HG03196 (cell line): ENCODE results near the gene IFFO2.
A peak's percentile ranks its signal among the peaks of the same experiment; 100 is the strongest.

Experiments used
- ATAC-seq: cut with Tn5 transposase; IDR thresholded peaks from one replicate; pipeline ENCODE4 v1.9.1; 2021; ENCODE audit not compliant: unreplicated experiment

IFFO2 gene

DNA sequence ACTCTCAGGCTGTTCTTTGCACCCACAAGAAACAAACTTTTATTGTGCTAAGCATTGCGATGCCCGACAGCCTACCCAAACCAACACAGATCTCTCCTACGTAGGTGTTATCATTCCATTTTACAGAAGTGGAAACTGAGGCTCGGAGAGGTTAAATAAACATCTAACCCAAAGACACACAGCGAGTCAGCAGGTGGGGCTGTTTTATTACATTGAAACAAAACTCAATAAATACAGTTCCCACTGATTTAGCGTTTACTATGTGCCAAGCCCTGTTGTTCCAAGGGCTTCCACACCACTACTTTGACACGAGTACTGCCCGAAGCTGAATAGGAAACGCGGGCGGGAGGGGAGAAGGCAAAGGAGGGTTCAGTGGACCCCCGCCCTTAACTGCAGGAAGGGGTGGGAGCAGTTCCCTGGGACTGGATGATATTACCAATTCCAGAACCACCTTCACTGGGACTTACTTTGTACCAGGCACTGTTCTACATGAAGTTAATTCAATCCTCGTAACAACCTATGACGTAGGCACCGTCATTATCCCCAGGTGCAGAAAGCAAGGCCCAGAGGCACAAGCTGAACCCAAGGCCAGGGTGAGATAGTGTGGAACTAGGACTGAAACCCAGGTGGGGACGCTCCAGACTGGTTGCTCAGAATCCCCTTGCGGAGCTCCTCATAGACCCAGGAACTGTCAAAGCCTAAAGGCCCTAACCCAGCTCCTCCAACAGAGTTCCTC, 34.8 kb downstream of the IFFO2 start:
- ATAC-seq: no peak

DNA sequence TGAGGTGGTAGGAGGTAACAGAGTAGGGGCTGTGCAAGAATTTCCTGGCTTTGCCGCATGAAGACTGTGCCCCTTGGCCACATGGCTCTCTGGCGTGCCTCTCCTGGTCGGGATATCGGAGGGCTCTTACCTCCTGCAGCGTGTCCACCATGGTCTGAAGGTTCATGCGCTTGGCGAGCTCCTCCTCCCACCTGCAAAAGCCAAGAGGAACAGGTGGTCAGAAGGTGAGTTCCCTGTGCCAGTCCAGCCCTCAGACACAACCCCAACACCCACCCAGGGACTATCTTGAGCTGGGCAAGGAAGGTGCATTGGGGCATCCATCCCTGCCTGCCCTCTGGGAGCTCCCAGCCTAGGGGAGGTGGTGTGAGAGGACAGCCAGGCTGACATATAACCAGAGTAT, 35.5 kb downstream of the IFFO2 start:
- no peak for ATAC-seq

DNA sequence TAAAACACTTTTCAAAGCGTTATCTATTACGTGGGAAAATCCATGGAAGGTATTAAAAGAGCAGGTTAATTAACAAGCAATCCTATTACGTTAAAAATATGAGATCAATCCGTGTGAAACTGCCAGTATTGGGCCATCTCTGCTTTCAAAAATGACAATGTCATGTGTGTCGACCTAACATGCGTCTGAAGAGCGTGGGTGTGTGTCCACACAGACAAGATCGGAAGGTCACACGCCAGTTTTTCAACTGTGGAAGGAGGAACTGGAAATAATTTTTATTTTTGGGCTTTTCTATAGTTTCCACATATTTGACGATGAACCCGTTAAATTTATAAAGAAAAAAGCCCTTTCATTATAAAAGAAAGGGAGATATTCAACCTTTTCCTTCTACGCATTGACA, 36.5 kb downstream of the IFFO2 start:
- no peak for ATAC-seq

DNA sequence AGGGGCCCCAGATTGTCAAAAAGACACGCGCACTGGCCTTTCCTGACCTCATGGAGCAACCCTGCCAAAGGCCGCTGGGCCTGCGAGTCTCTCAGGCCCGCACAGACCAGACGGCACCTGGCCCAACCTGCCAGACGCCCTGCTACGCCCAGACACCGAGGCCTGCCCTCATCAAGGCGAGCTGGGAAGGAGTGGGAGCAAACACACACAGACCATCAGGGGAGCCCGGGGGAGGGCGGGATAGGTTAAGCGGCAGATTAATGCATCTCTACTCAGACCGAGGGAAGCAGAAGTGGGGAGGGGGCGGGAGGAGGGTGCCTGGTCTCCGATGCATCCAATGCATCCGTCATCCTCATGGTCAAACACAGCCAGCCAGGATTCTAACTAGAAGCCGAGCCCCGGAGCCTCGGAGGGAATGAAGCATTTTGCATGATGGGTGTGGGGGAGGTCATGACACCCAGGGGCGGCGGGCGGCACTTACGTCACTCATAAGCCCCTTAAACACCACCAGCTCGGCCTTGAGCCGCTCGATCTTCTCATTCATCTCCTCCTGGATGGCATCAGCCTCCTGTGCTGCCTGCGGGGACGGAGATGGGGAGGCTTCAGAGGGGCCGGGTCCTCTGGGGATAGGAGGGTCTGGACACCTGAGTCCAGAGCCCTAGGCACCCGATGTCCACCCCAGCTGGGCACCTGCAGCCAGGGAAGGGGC, 37.1 kb downstream of the IFFO2 start:
- ATAC-seq: no peak

DNA sequence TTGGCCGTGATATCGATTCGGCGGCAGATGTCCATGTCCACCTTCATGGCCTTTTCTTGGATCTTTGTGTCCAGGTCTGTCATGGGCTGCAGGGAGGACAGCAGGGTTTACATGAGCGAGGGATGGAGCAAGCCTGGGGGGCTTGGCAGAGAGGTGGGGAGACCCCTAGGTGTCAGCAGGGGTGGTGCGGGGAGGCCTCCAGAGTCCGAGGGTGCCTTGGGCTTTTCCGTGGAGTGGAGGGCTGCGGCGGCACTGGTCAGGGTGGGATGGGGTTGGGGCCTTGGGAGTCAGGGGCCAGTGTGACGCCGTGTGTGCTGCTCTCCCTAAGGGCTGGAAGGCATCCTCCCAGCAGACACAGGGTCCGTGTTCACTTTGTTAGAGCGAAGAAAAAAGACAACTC, 38.1 kb downstream of the IFFO2 start:
- ATAC-seq: no peak

DNA sequence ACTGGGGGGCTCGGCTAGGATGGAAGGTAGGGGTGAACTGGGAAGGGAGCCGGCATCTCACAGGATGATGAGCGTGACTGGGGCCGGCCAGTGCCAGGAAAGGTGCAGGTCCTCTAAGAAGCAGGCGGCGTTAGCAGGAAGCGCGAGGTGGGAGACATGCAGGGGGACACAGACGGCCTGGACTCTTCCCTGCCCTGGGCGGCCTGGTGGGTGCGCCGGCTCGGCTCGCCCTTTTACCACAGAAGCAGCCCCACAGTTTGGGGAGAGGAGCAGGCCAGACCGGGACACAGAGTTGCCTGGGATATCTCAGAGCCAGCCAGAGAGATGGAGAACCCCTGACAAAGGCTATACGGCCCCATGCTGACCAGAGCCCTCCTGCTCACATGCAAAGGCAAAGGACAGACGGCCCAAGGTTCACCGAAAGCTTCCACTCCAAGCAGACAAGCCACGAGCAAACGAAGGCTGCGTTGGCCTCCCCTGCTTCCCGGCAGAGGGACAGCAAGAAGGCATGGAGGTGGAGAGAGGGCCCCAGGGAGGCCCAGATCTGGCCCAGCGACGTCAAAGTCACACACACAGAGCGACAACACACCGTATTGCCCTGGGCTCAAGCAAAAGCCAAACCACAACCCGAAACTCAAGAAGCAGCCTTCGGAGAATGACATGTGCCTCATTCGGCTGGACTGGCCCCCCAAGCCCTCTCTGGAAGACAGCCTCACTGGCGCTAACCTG, 39.2 kb downstream of the IFFO2 start:
- ATAC-seq: no peak

DNA sequence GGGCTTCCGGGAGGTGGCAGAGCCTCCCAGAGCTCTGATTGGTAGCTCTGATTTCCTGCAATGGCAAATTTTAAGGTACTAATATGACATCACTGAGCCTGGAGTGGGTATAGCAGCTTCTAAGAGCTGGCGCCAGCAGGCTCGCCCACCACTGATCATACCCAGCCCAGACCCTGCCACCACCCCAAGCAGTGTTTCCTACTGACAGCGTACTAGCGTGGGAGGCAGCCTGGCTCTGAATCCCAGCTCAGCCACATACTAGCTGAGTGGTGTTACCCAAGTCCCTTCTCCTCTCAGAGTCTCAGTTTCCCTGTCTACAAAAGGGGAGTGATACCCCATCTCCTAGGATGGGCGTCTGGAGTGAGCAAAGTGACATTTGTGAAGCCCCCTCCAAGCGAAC, 41.1 kb downstream of the IFFO2 start:
- ATAC-seq: no peak

DNA sequence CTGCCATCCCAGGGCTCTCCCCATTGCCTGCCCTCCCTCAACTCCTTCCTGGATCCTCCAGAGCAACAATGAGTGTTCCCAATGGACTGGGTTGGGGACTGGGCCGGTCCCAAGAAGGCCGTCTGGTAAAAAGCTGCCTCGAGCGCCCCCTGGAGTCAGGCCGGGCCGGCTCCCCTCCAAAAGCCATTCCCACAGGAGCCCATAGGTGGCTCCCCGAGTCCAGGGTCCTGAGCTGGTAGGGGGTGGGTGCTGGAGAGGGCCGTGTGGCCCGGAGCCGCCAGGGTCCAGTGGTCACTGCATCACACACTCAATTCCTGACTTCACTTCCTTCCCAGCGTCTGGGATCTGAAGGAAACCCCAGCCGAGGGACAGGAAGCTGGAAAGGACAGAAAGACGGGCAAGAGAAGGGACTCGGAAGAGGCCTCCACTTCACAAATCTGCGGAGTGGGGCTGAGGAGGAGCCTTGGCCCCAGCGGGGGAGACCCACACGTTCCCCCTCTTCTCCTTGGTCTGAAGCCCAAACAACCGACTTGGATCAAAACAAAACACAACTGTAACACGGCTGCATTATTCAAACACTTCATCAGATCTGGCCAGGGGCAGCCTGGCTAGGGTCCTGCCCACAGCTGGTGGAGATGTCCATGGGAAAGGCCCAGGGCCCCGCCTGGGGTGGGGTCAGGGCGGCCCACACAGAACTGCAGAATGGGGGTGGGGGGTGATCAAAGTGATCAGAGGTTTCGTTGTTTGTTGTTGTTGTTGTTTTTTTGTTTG, 43.2 kb downstream of the IFFO2 start:
- no peak for ATAC-seq

DNA sequence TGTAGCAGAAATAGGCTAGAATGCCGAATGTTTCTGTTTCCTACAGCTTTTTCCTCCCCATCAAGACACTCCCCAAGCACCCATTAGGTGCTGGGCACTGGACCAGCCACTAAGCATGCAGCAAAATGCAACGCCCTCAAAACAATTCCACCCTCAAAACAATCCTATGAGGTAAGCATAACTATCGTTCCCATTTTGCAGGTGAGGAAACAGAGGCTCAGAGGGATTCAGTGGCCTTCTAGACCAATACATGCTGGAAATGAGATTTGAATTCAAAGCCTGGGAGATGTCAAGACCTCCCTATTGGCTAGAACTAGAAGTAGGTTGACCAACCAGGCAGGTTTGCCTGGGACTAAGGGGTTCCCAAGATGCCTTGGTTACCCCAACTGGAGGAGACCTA, 43.9 kb downstream of the IFFO2 start:
- no peak for ATAC-seq

DNA sequence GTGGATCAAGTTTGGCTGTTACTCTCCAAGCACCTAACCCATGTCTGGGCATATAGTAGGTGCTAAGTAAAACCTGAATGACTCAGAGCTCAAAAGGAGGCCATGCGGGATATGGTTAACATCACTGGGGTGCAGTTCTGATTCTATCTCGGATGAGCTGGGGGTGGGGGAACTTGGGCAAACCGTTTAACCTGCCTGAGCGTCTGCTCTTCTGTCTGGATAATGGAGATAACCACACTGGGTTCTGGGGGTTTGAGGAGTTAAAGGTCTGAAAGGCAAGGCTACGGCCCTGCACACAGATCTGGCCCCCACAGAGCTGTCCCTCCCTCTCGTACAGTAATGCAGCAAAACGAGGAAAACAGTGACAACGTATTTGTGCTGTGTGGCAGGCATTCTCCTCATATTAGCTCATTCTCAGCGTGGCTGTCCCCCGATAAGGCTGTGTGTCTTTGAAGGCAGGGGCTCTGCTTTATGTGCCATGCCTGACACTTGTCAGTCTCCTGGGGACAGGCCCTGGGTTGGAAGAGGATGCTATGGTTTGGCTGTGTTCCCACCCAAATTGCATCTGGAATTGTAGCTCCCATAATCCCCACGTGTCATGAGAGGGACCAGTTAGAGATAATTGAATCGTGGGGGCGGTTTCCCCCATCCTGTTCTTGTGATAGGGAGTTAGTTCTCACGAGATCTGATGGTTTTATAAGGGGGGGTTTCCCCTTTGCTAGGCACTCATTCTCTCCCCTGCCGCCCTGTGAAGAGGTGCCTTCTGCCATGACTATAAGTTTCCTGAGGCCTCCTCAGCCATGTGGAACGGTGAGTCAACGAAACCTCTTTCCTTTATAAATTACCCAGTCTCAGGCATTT, 47.3 kb downstream of the IFFO2 start:
- ATAC-seq: no peak

DNA sequence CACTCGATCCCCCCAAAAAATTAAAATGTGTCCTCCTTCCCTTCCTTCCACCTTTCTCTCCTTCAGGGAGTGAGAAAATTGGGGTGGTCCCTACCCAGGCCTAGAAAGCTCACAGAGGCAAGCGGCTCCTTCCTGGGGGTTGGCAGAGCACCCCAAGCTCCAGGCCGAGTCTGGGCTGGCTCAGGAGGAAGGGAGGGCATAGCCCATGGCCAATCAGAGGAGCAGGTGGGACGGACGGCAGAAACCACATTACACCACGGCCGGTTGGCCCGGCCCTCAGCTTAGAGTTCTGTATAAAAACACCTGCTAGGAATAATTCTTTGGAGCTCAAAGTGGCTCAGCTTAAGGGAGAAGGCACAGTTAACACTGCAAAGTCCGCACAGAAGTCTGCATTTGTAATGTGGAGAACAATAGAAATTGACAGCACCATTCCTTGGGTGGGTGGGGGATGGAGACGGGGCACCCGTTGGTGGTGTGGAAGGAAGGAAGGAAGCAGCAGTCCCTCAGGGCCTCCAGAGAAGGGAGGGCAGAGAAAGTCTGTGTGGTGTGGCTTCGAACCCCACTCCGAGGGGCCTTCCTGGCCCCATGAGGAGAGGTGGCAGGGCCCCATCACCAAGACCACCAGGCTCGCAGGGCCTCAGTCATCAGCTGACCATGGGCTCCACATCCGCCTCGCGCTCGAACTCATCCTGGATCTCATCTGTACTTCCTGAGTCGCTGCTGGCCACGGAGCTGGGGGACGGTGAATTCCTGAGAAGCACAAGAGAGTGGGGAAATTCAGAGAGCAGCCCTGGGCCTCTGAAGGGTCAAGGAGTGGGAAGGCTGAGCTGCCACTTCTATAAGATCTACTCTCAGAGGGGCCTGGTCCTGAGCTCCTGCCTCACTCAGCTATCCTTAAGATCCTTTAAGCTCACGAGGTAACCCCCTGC, 48.3 kb downstream of the IFFO2 start:
- no peak for ATAC-seq

DNA sequence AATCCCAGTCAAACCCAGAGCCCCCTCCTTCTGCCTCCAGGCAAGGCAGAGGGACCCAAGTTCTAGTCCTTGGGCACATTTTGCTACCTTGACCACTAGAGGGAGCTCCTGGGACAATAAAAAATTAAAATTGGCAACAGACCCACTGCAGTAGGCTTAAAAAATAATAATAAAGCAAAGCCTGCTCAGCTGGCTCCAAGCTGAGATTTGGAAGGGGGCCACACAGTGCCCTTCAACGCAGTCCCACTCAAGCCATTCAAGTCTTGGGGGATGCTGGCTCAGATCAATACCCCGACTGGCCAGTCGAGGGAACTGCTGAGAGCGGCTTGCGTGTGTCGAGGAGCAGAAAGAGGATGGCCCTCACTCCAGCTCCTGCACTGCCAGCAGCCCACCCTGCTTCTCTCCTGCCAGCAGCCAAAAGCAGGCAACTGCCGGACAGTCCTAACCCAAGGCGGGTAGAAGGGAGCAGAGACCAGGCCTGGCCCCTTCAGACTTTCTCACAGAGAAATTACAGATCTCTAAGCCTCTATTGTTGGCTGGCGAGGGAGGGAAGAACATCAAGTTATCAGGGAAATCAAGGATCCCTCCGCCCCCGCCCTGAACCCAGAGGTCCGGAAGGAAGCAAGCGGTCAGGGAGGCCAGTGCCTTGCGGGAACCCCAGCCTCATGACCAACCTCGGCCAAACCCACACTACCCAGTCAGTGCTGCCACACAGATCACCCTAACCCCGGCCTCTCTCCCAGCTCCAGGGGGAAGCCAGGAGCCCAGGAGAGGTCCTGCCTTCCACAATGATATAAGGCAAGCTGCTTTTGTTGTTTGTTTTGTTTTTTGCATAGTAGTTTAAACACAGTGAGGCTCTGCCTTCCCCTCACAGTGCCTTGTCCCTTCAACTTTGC, 49.2 kb downstream of the IFFO2 start:
- no peak for ATAC-seq

DNA sequence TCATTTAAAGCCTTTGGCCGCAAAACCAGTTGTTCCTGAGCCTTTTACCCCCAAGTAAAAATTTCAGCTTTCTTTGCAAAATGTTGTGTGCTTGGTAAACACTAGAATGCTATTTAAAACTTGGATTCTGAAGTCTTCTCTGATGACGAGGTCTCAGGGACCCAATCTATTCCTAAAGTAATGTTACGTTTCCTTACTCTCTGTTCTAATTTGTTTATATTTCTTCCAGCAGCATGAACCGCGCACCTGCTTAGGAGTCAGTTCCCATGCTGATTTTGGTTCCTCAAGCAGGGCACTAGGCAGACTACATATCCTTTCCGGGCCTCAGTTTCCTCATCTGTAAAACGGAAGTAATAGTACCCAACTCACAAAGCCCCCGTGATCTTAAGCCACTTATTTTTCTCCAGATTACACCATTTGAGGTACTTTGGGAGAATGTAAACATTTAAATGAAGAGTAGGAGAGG, 53.2 kb downstream of the IFFO2 start:
- ATAC-seq: no peak

DNA sequence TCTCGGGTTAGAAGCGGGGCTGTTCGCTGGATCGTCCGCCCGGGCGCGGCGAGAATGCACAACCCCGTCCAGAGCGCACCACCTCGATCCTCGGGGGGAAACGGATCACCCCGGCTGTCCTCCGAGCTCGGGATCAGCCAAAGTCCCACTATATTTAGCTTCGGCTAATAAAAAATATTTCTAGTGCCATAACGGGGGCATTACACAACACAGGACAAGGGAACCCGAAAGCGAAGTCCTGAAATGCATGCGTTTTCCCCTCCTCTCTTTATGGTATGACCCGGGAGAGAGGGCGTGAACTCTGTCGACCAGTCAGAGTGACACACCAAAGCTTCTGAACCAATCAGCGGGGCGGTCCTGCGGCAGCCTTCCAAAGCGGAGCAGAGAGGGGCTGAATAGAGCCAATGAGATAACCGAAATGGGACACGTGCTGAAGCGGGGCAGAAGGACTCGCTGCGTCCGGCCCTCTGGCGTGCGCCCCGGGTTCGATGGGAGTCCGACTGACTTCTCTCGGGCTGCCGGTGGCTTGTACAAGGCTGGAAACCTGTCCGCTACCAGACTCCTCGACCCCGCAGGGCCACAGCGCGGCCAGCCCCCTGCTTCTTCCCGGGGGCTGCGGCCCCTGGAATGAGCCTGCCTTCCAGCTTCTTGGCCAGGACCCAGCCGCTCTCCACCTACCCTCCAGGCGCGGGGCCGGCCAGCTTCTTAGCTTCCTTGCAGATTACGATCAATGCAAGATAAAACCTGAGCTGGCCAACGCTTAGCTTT, 53.8 kb downstream of the IFFO2 start, which contains the start of gene ALDH4A1:
Gene ALDH4A1 (minus strand): TSS at position 33 of the 768 bp plus-strand sequence. CDS start 32 bp downstream, at position 1.
- ATAC-seq: peak; percentile 92

DNA sequence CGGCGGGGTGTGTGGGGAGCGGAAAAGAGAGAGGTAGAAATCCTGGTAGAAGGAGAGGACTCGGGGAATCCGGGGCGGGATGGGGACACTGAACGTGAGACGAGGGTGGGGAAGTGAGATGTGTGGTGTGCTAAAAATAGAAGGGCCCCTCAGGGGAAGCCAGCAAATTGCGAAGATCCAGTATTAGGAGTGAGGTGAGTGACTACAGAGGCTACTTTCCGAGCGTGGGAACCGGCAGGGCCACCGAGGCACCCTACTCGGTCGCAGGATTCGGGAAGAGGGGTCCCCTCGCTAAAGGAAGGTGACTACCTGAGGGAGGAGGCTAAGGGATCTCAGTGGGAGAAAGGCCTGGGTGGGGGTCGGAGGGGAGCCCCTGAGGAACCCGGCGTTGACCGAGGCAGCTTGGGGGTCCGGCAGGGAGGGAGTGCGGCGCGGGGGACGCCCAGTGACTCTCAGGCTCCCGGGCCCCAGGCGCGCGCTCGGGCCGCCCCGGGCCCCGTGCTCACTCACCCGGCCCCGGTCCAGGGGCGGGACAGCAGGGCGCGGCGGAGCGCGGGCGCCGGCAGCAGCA, 54.4 kb downstream of the IFFO2 start:
- ATAC-seq: no peak

DNA sequence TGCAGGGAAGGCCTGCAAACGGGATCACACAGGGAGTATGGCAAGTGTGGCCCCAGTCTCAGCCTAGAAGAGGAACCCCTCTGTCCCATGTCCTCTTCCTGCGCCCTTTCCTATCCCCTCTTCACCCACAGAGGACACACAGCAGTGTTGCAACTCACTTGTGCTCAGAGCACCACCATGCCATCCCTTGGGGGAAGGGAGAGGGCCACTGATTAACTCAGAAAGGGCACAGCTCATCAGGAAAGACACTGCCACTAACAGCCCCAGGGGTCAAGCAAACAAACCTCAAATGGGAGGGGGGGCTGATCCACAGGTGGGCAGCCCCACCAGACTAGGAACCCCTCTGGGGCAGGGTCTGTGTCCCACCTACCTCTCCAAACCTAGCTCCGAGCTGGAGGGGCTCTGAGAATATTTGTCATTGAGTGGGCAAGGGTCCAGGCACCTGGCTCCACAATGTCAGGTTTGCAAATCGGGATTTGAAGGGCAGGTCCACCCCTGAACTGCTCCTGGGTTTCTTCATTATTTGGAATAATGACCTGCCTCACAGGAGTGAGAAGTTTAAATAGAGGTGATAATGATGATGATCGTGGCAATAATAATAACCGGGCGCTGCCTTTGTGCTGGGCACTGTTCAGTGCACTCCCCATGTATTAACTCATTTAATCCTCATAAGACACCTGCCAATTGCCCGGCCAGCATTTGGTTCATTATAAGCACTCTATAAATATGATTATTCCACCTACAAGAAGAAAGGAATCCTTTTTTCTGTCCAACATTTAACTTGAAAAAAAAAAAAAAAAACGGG, 55.1 kb downstream of the IFFO2 start:
- no peak for ATAC-seq
